Uterine smooth muscle cell (primary cell): Measurements from ENCODE around the gene SFXN5. TPM values are rescaled to one million over a fixed set of nuclear protein-coding genes. Genes with fewer than 3 reads are reported as not detected.

Experiments
- total RNA-seq: library from RNA; depleted of rRNA; stranded (reverse); fragments of >200 nt; gene quantifications from 2 replicates; pipeline ENCODE4 v1.2.3, GENCODE V29; 2014

The SFXN5 gene
- total RNA-seq, result 13.9 and 14.8 TPM in 2 replicates

DNA sequence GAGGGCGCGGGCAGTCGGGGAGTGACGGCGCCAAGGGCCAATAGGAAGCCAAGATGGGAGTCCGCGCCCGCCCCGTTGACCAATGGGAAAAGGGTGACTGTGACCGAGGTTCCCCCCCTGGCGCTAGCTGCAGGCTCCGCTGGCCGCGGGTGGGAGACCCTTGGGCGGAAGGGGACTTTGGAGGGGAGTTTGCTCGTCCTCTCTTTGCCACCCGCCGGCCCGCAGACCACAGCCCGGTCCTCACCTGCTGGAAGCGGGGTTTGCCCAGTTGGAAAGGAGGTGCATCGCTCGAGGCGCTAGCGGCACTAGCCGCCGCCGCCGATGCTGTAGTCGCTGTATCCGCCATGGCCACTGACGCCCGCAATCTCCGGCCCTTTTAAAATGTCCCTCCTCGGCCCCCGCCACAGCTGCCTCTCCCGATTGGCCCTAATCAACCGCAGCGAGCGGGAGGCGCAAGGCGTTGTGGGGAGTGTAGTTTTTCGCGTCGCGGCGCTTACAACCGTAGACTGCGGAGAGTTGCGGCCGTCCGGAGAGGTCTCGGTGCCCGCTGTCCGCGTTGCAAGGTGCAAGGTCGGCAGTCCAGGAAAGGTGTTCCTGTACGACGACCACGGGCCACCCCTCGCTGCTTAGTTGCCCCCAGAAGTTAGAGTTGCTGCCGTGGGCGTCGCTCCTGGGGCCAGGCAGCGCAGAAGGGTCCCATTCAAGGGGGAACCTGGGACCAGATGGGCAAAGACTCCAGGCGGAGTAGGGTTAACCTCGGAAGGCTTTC is at the start of gene SFXN5:
TSS of gene SFXN5 (minus strand) at position 353 of the 769 bp plus-strand sequence. CDS start at position 346, 7 bp downstream.

DNA sequence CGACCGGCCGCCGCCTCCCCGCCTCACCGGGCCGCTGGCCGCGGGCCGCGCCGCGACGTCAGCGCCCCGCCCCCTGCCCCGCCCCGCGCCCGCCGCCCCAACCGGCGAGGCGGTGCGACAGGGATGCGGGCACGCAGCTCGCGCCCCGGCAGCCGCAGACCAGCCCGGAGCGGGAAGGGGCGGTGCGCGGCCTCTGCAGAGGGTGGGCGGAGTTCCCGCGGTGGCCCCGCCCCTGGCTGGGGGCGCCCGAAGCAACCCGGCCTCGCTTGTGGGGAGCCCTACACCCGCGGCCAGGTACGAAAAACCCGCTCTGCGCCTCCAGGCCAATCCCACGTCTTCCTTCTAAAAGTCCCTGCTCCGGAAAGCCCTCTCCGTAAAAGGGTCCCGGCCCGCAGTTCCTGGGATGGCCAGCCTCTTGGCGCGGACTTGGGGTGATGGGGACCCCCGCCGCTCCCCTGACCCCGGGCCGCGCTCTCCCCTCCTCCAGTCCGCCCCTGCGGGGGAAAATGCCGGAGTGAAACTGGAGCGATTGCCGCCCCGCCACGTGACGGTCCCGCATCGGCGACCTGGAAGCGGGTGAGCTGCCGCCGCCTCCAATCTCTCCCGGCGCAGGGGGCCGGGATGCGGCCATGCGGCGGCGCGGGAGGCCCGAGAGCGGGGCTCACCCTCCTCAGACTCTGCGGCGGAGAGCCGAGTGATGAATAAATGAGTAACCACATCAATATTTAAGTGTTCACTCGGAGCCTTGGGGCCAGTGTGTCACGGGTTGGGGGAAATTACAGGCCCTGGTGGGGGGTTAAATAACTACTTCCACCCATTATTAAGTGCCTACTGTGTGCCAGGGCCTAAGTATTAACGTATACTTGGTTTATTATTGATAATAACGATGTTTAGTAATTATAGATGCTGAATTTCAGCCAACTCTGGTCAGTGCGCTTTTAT is 41.7 kb upstream of the SFXN5 start, which contains the start of gene RAB11FIP5:
TSS of gene RAB11FIP5 (minus strand) at position 36 of the 942 bp plus-strand sequence. CDS start 171 bp downstream, outside the sequence.

DNA sequence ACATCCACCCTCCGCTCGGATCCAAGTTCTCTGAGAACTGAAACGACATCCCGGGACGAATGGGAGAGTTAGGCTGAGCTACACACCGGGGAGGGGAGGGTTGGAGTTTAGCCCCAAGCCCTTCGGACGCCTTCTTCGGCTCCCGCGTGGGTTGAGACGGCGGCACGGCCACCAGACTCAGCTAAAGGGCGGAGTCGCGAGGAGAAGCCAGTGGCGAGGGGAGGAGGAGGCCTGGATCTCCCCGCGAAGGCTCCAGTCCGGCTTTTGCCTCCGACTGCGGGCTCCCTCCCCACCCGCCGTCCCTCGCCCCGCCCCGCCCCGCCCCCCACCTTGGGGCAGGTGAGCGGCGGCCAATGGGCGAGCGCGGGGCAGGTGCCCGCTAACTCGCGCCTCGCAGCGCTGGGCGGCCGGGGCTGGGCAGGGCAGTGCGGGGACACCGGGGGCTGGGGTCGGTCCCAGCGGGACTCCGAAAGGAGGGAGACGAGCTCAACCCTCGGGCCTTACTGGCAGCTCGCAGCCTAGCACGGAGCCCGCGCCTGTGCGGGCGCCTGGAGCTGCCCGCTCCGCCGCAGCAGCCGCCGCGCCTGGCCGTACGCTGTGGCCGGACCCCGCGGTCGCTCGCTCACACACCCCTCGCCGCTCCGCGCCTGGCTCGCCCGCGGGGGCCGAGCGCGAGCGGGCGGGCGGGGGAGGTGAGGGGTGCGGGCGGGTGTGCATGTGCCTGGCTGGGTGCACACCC is 154.2 kb downstream of the SFXN5 start, which contains the start of gene EMX1:
TSS of gene EMX1 (plus strand) at position 382 of the 739 bp plus-strand sequence. CDS start at position 716, 334 bp downstream.

Other genes with a start within 250 kb of the SFXN5 start
- 32.0 and 39.7 TPM in 2 replicates for gene EXOC6B, start 245.7 kb downstream of the SFXN5 start, total RNA-seq
- 18.6 and 23.6 TPM in 2 replicates for gene SPR, start 184.3 kb downstream of the SFXN5 start, total RNA-seq
- not detected in 2 replicates for gene EMX1, start 154.2 kb downstream of the SFXN5 start, total RNA-seq
- 42.9 and 48.5 TPM in 2 replicates for gene RAB11FIP5, start 41.2 kb upstream of the SFXN5 start, total RNA-seq
- not detected in 2 replicates for gene NOTO, start 130.9 kb upstream of the SFXN5 start, total RNA-seq
- gene SMYD5, start 142.5 kb upstream of the SFXN5 start, total RNA-seq, result 21.2 and 27.9 TPM in 2 replicates
- gene PRADC1, start 161.5 kb upstream of the SFXN5 start, total RNA-seq, result 12.1 and 28.1 TPM in 2 replicates
- gene CCT7, start 162.6 kb upstream of the SFXN5 start, total RNA-seq, result 421 and 604 TPM in 2 replicates
- gene FBXO41, start 212.8 kb upstream of the SFXN5 start, total RNA-seq, result 2.1 and 3.4 TPM in 2 replicates
- not detected in 2 replicates for gene EGR4, start 221.8 kb upstream of the SFXN5 start, total RNA-seq